Upper lobe of left lung (tissue), 6 donors: ENCODE data around the gene PLCB1. TPM values are rescaled to one million over a fixed set of nuclear protein-coding genes. Genes with fewer than 3 reads are reported as not detected.
"Not testable (repeated sequence)": the region's sequence is repeated elsewhere in the genome, so short reads cannot be mapped to it uniquely, and the experiment has no call there.

Experiments
- ATAC-seq, 2 donors: fragments of 200-7000 bp; cut with Tn5 transposase; one replicate each; pipeline ENCODE4 v1.9.1; 2022; ENCODE audit warnings: mild to moderate bottlenecking in 2 of 2, moderate library complexity in 2 of 2; ENCODE audit not compliant: low FRiP score in 2 of 2
- DNase-seq, 2 donors: peaks; one replicate each; pipeline ENCODE4 v3.0.0-alpha.2; 2019 to 2020
- H3K27ac ChIP-seq, 4 donors: fragments of 200-600 bp; sonication (generic); one replicate each; pipeline ENCODE4 v1.5.1; 2016 to 2019
- H3K27me3 ChIP-seq, 4 donors: fragments of 200-600 bp; sonication (generic); one replicate each; pipeline ENCODE4 v1.5.1; 2017 to 2019
- H3K36me3 ChIP-seq, 4 donors: fragments of 200-600 bp; sonication (generic); one replicate each; pipeline ENCODE4 v1.5.1; 2016 to 2019
- H3K4me1 ChIP-seq, 4 donors: fragments of 200-600 bp; sonication (generic); one replicate each; pipeline ENCODE4 v1.5.1; 2018 to 2019
- H3K4me3 ChIP-seq, 4 donors: fragments of 200-600 bp; sonication (generic); one replicate each; pipeline ENCODE4 v1.5.1; 2017 to 2019; ENCODE audit warnings: mild to moderate bottlenecking in 2 of 4, moderate library complexity in 1 of 4
- H3K9me3 ChIP-seq, 4 donors: fragments of 200-600 bp; sonication (generic); one replicate each; pipeline ENCODE4 v1.5.1; 2018 to 2019
- CTCF ChIP-seq, 6 experiments: fragments of 450-650 bp in 4 of 6; fragments of 200-600 bp in 2 of 6; sonication (generic) in 2 of 6; IDR thresholded peaks; one replicate each; pipeline ENCODE4 v1.5.1; 2016 to 2019; ENCODE audit warnings: antibody characterized with exemption in 6 of 6
- EP300 ChIP-seq, 4 donors: sonication (generic); formaldehyde crosslinking; IDR thresholded peaks; one replicate each; pipeline ENCODE4 v1.5.1; 2017; ENCODE audit warnings: antibody characterized with exemption in 4 of 4, control low read depth in 2 of 4
- POLR2A ChIP-seq, 4 donors: fragments of 450-650 bp; IDR thresholded peaks; one replicate each; pipeline ENCODE4 v1.5.1; 2016 to 2017; ENCODE audit warnings: antibody characterized with exemption in 4 of 4, mild to moderate bottlenecking in 2 of 4
- POLR2AphosphoS5 ChIP-seq, 2 donors: sonication (generic); formaldehyde crosslinking; IDR thresholded peaks; one replicate each; pipeline ENCODE4 v1.5.1; 2017; ENCODE audit warnings: antibody characterized with exemption in 2 of 2
- WGBS, 2 donors: methylation state at CpG; one replicate each; pipeline ENCODE4 v1.1.5; 2017 to 2018; 5-methylcytosine and 5-hydroxymethylcytosine counted together
- total RNA-seq, 6 donors: library from RNA; depleted of rRNA in 4 of 6; stranded (reverse); fragments of >200 nt in 4 of 6; gene quantifications; one replicate each; pipeline versions ENCODE4 v1.1.0 to v1.2.1, GENCODE V29; 2016 to 2021
- donor health status: DM: no; HTN: no; CAD: no; lungs with moderate emphysema.
- donor health status: DM: no; HTN: yes; CAD: no; lungs with severe emphysema.

The PLCB1 gene
- total RNA-seq, 6 donors from 2014 or later: 4.8 to 26.2 (median 10.7) TPM

GRCh38 chr20:8339349-8339748 is 207.3 kb downstream of the PLCB1 start:
- H3K36me3 ChIP-seq: no peaks in the 10 kb centered on the region
- no peak overlapping the region for H3K27ac ChIP-seq
- H3K4me3 ChIP-seq: no peak overlapping the region
- H3K9me3 ChIP-seq: no peaks in the 10 kb centered on the region
- ATAC-seq: no peak
- no peak for DNase-seq
- TF ChIP-seq POLR2A (IDR thresholded peaks at IDR 0.05) (no peak), EP300 (IDR thresholded peaks at IDR 0.05) (no peak), POLR2AphosphoS5 (IDR thresholded peaks at IDR 0.05) (no peak), CTCF (IDR thresholded peaks at IDR 0.05) (no peak)
- no peaks in the 10 kb centered on the region for H3K4me1 ChIP-seq
- 92 to 93% methylated on average over 3 of the region's 3 CpGs for WGBS, 2 donors
- H3K27me3 ChIP-seq: no peaks in the 10 kb centered on the region

DNA sequence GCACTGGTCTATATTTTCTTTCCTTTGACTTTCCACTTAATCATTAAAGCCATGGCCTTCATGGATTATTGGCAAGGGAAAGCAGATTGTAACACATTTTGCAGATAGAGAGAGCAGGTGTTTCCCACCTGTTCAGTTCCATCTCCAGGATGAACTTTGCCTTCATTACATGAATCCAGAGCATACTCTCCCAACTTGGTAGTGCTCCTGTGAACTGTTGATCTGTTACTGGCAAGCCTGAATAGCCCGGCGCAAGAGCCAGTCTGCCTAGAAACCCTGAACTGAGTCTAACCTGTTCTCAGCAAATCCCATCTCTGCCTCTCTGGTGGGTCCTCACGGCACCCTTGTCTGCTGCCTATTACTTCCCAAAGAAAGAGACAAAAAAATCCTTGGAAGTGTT is 210.3 kb downstream of the PLCB1 start:
- ATAC-seq (no peak), DNase-seq (no peak)
- Histone ChIP-seq H3K27me3 (no peaks in the 10 kb centered on the region), H3K4me1 (peaks cover 0 to 2% (median 0%) of the 10 kb centered on the region in 4 donors), H3K27ac (no peak overlapping the region), H3K9me3 (no peaks in the 10 kb centered on the region), H3K4me3 (no peak overlapping the region), H3K36me3 (no peaks in the 10 kb centered on the region)
- 88 to 100% methylated on average over 3 of the region's 3 CpGs for WGBS, 2 donors
- TF ChIP-seq POLR2A (IDR thresholded peaks at IDR 0.05) (no peak), POLR2AphosphoS5 (IDR thresholded peaks at IDR 0.05) (no peak)

GRCh38 chr20:8344106-8344505 is 212.0 kb downstream of the PLCB1 start:
- ATAC-seq (no peak), DNase-seq (no peak)
- Histone ChIP-seq H3K9me3 (no peaks in the 10 kb centered on the region), H3K27me3 (no peaks in the 10 kb centered on the region), H3K27ac (no peak overlapping the region), H3K4me1 (peaks cover 0 to 4% (median 1%) of the 10 kb centered on the region in 4 donors), H3K4me3 (no peak overlapping the region), H3K36me3 (no peaks in the 10 kb centered on the region)
- WGBS, 2 donors: 80 to 89% methylated on average over 3 of the region's 3 CpGs
- TF ChIP-seq POLR2AphosphoS5 (IDR thresholded peaks at IDR 0.05): no peak
- TF ChIP-seq CTCF (IDR thresholded peaks at IDR 0.05): no peak

DNA sequence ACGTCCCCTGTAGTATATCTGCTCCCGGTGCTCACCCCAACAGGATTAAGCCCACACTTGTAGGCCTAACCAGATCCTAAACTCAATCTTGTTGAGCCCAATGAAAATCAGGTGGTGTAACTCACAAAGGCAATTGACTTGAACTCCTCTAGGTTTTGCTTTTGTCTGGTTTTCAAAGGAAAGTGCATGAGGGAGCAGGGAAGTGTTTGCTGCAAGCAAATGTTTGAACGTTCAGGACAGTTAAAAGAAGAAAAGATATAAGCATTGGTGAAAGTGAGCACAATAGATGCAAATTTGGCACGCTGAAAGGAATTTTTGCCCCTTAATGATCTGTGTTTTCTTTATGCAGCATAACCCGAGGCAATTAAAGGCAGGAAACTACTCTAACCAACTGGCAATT is 212.6 kb downstream of the PLCB1 start:
- no peak for ATAC-seq
- H3K36me3 ChIP-seq: no peaks in the 10 kb centered on the region
- WGBS, 2 donors: 79 to 81% methylated on average over 5 of the region's 5 CpGs

DNA sequence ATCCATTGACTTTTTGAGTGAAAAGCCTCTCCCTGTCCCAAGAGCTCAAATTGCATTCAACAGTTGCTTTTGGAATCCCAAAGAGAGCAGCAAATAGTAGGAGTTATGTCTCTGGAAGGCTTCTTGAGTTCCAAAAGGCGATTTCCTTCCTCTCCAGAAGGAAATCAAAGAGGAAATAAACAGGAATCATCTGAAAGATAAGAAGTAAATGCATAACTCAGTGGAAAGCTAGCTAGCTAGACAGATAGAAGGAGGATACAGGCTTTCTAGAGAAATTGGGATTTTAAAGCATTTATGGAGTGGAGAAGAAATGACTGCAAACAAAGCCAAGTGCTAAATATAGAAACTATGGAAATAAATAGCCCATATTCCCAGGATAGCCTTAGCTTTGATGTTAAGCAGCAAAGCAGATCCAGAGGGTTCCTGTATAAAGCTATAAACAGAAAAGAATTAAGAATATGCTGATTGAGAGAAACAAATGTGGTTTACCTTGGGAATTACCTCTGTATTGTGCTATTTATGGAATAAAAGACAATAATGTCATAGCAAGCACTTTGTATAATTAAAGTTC is 214.7 kb downstream of the PLCB1 start:
- Histone ChIP-seq H3K4me3 (no peak overlapping the region), H3K36me3 (no peaks in the 10 kb centered on the region), H3K4me1 (peaks cover 0 to 4% (median 1%) of the 10 kb centered on the region in 4 donors), H3K9me3 (no peaks in the 10 kb centered on the region), H3K27ac (no peak overlapping the region), H3K27me3 (no peaks in the 10 kb centered on the region)
- no peak for DNase-seq
- TF ChIP-seq CTCF (IDR thresholded peaks at IDR 0.05) (no peak), POLR2AphosphoS5 (IDR thresholded peaks at IDR 0.05) (no peak), EP300 (IDR thresholded peaks at IDR 0.05) (no peak), POLR2A (IDR thresholded peaks at IDR 0.05) (no peak)
- 45% methylated on average over 1 of the region's 1 CpG for WGBS, 2 donors
- no peak for ATAC-seq

More for the DNA sequence above, 212.6 kb downstream of the PLCB1 start:
- Histone ChIP-seq H3K4me1 (peaks cover 0 to 4% (median 1%) of the 10 kb centered on the region in 4 donors), H3K27ac (no peak overlapping the region), H3K4me3 (no peak overlapping the region), H3K9me3 (no peaks in the 10 kb centered on the region), H3K27me3 (no peaks in the 10 kb centered on the region)
- TF ChIP-seq CTCF (IDR thresholded peaks at IDR 0.05) (no peak), POLR2A (IDR thresholded peaks at IDR 0.05) (no peak), EP300 (IDR thresholded peaks at IDR 0.05) (no peak), POLR2AphosphoS5 (IDR thresholded peaks at IDR 0.05) (no peak)
- DNase-seq: no peak

DNA sequence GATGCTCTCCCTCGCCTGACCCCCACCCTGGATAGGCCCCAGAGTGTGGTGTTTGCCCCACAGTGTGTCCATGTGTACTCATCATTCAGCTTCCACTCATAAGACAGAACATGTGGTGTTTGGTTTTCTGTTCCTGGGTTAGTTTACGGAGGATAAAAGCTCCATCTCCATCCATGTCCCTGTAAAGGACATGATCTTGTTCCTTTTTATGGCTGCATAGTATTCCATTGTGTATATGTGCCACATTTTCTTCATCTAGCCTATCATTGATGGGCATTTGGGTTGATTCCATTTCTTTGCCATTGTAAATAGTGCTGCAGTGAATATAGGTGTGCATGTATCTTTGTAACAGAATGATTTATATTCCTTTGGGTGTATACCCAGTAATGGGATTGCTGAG is 218.2 kb downstream of the PLCB1 start:
- ATAC-seq, H3K27ac ChIP-seq, H3K4me1 ChIP-seq, H3K9me3 ChIP-seq, H3K4me3 ChIP-seq, DNase-seq, H3K27me3 ChIP-seq, H3K36me3 ChIP-seq: not testable (repeated sequence)
- 97 to 100% methylated on average over 2 of the region's 2 CpGs for WGBS, 2 donors
